Measurements from ENCODE around the gene ZFAND3. TPM values are rescaled to one million over a fixed set of nuclear protein-coding genes. Genes with fewer than 3 reads are reported as not detected.

Gene ZFAND3
- total RNA-seq, 4 donors from 2014 or later, result 46.3 to 73.6 (median 49.3) TPM

DNA sequence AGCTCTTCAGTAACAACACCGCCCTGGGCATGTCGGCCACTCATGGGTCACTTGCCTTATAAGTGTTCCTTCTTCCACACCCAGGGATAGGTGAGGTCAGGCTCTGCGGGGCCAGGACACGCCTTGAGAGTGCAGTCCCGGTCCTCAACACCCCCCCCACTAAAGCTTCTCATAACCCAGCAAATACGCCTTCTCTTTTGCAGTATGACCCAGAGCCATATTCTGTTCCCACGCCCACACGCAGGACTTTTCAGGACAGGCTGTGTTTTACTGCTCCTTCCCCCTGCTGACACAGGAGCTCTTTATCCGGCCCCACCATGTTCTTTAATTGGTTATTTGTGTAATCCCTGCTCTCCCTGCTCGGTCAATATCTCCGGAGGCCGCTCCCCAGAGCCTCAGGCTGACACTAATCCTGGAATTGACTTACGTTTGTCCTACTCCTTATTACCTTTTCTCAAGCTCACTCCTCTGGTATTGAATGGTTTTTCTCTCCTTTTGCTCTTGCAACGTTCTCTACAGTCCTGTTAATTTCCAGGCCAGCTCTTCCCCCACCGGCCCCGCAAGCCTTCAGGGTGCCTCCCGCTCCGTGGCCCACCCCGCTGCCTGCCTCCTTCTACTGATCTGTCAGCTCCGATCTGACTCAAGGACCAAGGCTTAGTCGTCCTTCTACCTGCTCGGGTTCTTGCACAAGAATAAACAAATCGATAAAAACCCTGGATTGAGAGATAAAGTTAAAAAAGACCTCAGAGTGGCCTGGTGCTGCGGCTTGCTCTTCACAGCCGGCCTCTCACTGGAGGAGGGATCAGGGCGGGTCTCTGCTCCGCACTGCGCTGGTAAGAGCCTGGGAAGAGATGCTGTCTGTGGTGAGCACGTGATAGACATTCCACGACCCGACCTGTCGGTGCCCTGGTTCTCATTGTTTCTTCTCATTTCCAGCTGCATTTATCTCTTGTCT, 357.5 kb downstream of the ZFAND3 start:
- H3K4me3 ChIP-seq, result no peak overlapping the region
- H3K27ac ChIP-seq, result no peak overlapping the region
- H3K4me1 ChIP-seq, result no peaks in the 10 kb centered on the region
- no peaks in the 10 kb centered on the region for H3K27me3 ChIP-seq
- no peak for ATAC-seq
- peaks cover 0 to 35% of the 10 kb centered on the region in 2 donors for H3K36me3 ChIP-seq
- 73 to 85% methylated on average over 19 to 24 of the region's 32 CpGs for WGBS, 2 donors (ENCODE audit: low coverage in 1 of 2)
- no peak for TF ChIP-seq POLR2AphosphoS5 (IDR thresholded peaks at IDR 0.05)
- TF ChIP-seq, protein P1, sequence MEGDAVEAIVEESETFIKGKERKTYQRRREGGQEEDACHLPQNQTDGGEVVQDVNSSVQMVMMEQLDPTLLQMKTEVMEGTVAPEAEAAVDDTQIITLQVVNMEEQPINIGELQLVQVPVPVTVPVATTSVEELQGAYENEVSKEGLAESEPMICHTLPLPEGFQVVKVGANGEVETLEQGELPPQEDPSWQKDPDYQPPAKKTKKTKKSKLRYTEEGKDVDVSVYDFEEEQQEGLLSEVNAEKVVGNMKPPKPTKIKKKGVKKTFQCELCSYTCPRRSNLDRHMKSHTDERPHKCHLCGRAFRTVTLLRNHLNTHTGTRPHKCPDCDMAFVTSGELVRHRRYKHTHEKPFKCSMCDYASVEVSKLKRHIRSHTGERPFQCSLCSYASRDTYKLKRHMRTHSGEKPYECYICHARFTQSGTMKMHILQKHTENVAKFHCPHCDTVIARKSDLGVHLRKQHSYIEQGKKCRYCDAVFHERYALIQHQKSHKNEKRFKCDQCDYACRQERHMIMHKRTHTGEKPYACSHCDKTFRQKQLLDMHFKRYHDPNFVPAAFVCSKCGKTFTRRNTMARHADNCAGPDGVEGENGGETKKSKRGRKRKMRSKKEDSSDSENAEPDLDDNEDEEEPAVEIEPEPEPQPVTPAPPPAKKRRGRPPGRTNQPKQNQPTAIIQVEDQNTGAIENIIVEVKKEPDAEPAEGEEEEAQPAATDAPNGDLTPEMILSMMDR (IDR thresholded peaks at IDR 0.05), result no peak
- no peak for TF ChIP-seq EP300 (IDR thresholded peaks at IDR 0.05)
- no peak for TF ChIP-seq POLR2A (IDR thresholded peaks at IDR 0.05)
- no peaks in the 10 kb centered on the region for H3K9me3 ChIP-seq

DNA sequence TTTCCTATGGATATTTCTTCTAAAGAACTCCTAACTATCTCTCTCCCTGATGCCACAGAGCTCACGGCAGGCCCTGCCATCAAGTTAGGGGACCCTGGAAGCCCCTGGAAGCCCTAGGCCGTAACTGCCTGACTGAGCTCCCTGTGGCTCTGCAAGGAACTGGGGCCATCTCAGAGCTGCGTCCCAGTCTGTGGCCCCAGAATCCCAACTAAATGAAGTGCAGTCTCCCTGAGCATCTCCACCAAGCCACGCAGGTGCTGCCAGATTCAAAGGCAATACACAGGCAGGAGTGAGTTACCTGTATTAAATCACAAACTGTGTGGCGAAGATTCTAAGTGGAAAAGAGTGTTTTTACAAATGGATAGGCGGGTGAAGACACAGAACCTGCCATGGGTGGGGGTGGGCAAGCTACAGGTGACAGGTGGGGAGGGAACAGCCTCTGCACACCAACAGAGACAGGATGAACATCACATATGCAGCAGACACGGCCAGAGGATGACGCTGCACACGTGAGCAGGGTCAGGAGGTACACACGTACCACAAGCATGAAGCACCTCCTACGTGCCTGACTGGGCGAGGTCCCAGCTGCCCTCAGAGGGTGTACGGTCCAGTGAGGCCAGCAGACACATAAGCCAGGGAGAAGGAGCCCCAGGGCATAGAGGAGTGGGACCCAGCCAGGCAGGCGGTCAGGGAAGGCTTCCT, 358.5 kb downstream of the ZFAND3 start:
- TF ChIP-seq EP300 (IDR thresholded peaks at IDR 0.05) (no peak), POLR2AphosphoS5 (IDR thresholded peaks at IDR 0.05) (no peak), POLR2A (IDR thresholded peaks at IDR 0.05) (no peak)
- TF ChIP-seq, protein P1 (IDR thresholded peaks at IDR 0.05), result no peak
- no peaks in the 10 kb centered on the region for H3K4me1 ChIP-seq
- H3K27me3 ChIP-seq, result no peaks in the 10 kb centered on the region
- WGBS, 2 donors (ENCODE audit: low coverage in 1 of 2), result 84 to 92% methylated on average over 2 to 12 of the region's 14 CpGs
- no peak for ATAC-seq
- H3K4me3 ChIP-seq, result no peak overlapping the region
- no peaks in the 10 kb centered on the region for H3K9me3 ChIP-seq
- no peak overlapping the region for H3K27ac ChIP-seq
- peaks cover 0 to 26% of the 10 kb centered on the region in 2 donors for H3K36me3 ChIP-seq

DNA sequence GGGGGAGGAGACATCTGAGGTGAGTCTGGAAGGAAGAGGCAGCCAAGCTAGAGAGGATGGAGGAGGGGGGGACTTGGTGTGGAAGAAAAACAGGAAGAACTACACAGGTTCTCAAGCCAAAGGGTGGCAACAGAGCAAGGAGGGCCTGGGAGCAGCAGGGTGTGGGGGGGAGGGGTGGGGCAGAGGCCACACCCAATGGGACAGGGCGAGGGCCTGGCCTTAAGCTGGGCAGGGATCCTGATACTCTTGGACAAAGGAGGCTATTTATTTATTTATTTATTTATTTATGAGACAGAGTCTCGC, 359.0 kb downstream of the ZFAND3 start:
- no peaks in the 10 kb centered on the region for H3K27me3 ChIP-seq
- no peaks in the 10 kb centered on the region for H3K4me1 ChIP-seq
- H3K9me3 ChIP-seq, result no peaks in the 10 kb centered on the region
- ATAC-seq, result no peak
- no peak overlapping the region for H3K27ac ChIP-seq
- 85% methylated on average over 2 of the region's 2 CpGs for WGBS, 2 donors (ENCODE audit: low coverage in 1 of 2)
- H3K36me3 ChIP-seq, result peaks cover 0 to 21% of the 10 kb centered on the region in 2 donors
- H3K4me3 ChIP-seq, result no peak overlapping the region
- TF ChIP-seq EP300 (IDR thresholded peaks at IDR 0.05), result no peak
- no peak for TF ChIP-seq POLR2AphosphoS5 (IDR thresholded peaks at IDR 0.05)
- no peak for TF ChIP-seq POLR2A (IDR thresholded peaks at IDR 0.05)
- TF ChIP-seq, protein P1 (IDR thresholded peaks at IDR 0.05), result no peak

DNA sequence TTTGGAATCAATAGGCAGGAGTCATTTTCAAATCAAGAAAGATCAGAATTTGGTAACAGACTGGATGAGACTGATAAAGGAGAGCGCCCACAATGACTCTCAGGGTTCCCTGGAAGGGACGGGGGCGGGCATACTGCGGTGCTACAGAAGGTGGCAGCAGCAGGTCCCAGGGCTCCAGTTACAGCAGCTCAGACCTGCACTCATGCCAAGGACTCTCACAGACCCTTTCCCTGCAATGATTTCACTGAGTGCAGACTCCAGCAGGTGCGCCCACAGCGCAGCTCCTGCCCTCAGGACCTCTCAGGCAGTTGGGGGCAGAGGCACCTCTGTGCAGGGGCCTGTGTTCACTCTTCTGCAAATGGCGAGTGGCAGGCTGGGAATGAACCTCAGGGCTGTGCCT, 359.8 kb downstream of the ZFAND3 start:
- TF ChIP-seq POLR2AphosphoS5 (IDR thresholded peaks at IDR 0.05) (no peak), POLR2A (IDR thresholded peaks at IDR 0.05) (no peak), EP300 (IDR thresholded peaks at IDR 0.05) (no peak)
- no peak for ATAC-seq
- 92% methylated on average over 4 of the region's 7 CpGs; no CpG with 5 or more reads in 1 of the 2 donors for WGBS, 2 donors (ENCODE audit: low coverage in 1 of 2)
- H3K27ac ChIP-seq, result no peak overlapping the region
- H3K9me3 ChIP-seq, result no peaks in the 10 kb centered on the region
- no peak overlapping the region for H3K4me3 ChIP-seq
- no peaks in the 10 kb centered on the region for H3K27me3 ChIP-seq
- H3K4me1 ChIP-seq, result no peaks in the 10 kb centered on the region
- H3K36me3 ChIP-seq, result peaks cover 0 to 16% of the 10 kb centered on the region in 2 donors

DNA sequence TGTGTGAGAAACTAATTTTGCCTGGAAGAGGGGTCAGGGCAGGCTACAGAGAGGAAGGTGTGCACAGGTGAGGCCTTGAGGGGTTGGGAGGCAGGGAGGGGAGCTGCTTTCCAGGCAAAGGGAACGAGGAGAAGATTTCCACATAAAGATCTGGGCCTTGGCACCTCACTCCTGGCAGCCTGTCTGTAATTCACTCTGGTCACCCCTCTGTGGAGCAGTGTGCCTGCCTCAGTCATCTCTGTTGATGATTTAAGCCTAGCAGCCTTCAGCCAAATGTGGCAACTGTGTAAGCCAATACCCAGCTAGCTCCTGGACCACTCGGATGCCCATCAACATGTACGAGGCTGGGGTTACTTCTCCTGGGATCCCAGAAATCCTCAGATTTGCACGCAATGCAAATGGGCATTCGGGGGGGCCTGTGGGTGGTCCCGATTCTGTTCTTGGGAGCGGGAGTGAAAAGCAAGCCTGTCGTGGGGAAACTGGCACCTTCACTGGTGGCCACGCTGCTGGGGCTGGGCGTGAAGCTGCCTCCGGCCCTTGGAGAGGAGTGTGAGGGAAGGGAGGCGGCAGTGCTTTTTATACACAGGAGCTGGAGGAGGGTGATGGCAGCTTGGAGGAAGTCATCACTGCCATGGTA, 360.4 kb downstream of the ZFAND3 start:
- H3K36me3 ChIP-seq, result peaks cover 0 to 10% of the 10 kb centered on the region in 2 donors
- no peak overlapping the region for H3K27ac ChIP-seq
- H3K4me3 ChIP-seq, result no peak overlapping the region
- H3K9me3 ChIP-seq, result no peaks in the 10 kb centered on the region
- no peaks in the 10 kb centered on the region for H3K4me1 ChIP-seq
- 84 to 92% methylated on average over 3 to 5 of the region's 12 CpGs for WGBS, 2 donors (ENCODE audit: low coverage in 1 of 2)
- ATAC-seq, result no peak
- TF ChIP-seq, protein P1 (IDR thresholded peaks at IDR 0.05), result no peak
- TF ChIP-seq POLR2A (IDR thresholded peaks at IDR 0.05) (no peak), POLR2AphosphoS5 (IDR thresholded peaks at IDR 0.05) (no peak), EP300 (IDR thresholded peaks at IDR 0.05) (no peak)
- H3K27me3 ChIP-seq, result no peaks in the 10 kb centered on the region
